NK-92 (cell line): ENCODE results near the gene USP32.
"Not testable (repeated sequence)": the region's sequence is repeated elsewhere in the genome, so short reads cannot be mapped to it uniquely, and the experiment has no call there.

ENCODE experiments used
- DNase-seq: peaks from one replicate; lab custom pipeline; 2025; ENCODE audit not compliant: unreplicated experiment; lab: John Stamatoyannopoulos, UW

The USP32 gene

GRCh38 chr17:60403962-60404361 lies 12.0 kb upstream of the USP32 start:
- no peak for DNase-seq

- no peak for DNase-seq
These were observed 11.5 kb upstream of the USP32 start for GRCh38 chr17:60403523-60403810.

- no peak for DNase-seq
These were observed 9.9 kb upstream of the USP32 start for GRCh38 chr17:60401819-60402218.

- DNase-seq = no peak
These were observed 6.5 kb upstream of the USP32 start for GRCh38 chr17:60398227-60398959.

- no peak for DNase-seq
These were observed 4.5 kb upstream of the USP32 start for GRCh38 chr17:60396412-60396811.

- no peak for DNase-seq
These were observed 3.7 kb upstream of the USP32 start for GRCh38 chr17:60395508-60396065.

GRCh38 chr17:60393840-60394723 lies 2.1 kb upstream of the USP32 start:
- DNase-seq = no peak

GRCh38 chr17:60392845-60393702 lies 1.1 kb upstream of the USP32 start:
- DNase-seq = no peak

- no peak for DNase-seq
These were observed 377 bp downstream of the USP32 start for GRCh38 chr17:60391471-60392041.

- DNase-seq = no peak
These were observed 935 bp downstream of the USP32 start for GRCh38 chr17:60390925-60391470.

- DNase-seq = no peak
These were observed 1.7 kb downstream of the USP32 start for GRCh38 chr17:60390186-60390585.

GRCh38 chr17:60388742-60389141 lies 3.2 kb downstream of the USP32 start:
- no peak for DNase-seq

GRCh38 chr17:60387666-60388065 lies 4.3 kb downstream of the USP32 start:
- DNase-seq = no peak

GRCh38 chr17:60386147-60387058 lies 5.5 kb downstream of the USP32 start:
- no peak for DNase-seq

- DNase-seq = not testable (repeated sequence)
These were observed 7.0 kb downstream of the USP32 start for GRCh38 chr17:60384921-60385320.

GRCh38 chr17:60383379-60383778 lies 8.6 kb downstream of the USP32 start:
- DNase-seq = no peak

- DNase-seq = no peak
These were observed 10.0 kb downstream of the USP32 start for GRCh38 chr17:60381958-60382357.

- not testable (repeated sequence) for DNase-seq
These were observed 12.5 kb downstream of the USP32 start for GRCh38 chr17:60379461-60379860.

- DNase-seq = not testable (repeated sequence)
These were observed 13.7 kb downstream of the USP32 start for GRCh38 chr17:60378187-60378586.
